Parathyroid adenoma (tissue), 2 donors: ENCODE measurements around the gene KLF16.
"Not testable (repeated sequence)": the region's sequence is repeated elsewhere in the genome, so short reads cannot be mapped to it uniquely, and the experiment has no call there.

Experiments
- H2AFZ ChIP-seq: fragments of 300-600 bp; sonication (generic); one replicate; pipeline ENCODE4 v1.7.0; 2017; ENCODE audit warnings: antibody characterized with exemption, mild to moderate bottlenecking
- H3K27ac ChIP-seq: fragments of 300-600 bp; sonication (generic); one replicate; pipeline ENCODE4 v1.7.0; 2017
- H3K27me3 ChIP-seq: fragments of 300-600 bp; sonication (generic); one replicate; pipeline ENCODE4 v1.7.0; 2017; ENCODE audit warnings: low read length; ENCODE audit not compliant: control insufficient read depth, insufficient read depth
- H3K36me3 ChIP-seq: fragments of 300-600 bp; sonication (generic); one replicate; pipeline ENCODE4 v1.7.0; 2017; ENCODE audit warnings: low read length; ENCODE audit not compliant: control insufficient read depth, insufficient read depth
- H3K4me1 ChIP-seq: fragments of 300-600 bp; sonication (generic); one replicate; pipeline ENCODE4 v1.7.0; 2017; ENCODE audit warnings: control low read depth
- H3K4me2 ChIP-seq: fragments of 300-600 bp; sonication (generic); one replicate; pipeline ENCODE4 v1.7.0; 2017; ENCODE audit warnings: low read length
- H3K4me3 ChIP-seq: fragments of 300-600 bp; sonication (generic); one replicate; pipeline ENCODE4 v1.7.0; 2017; ENCODE audit warnings: low read depth, low read length
- H3K79me2 ChIP-seq: fragments of 300-600 bp; sonication (generic); one replicate; pipeline ENCODE4 v1.7.0; 2017; ENCODE audit warnings: control low read depth
- H3K9ac ChIP-seq: fragments of 300-600 bp; sonication (generic); one replicate; pipeline ENCODE4 v1.7.0; 2017; ENCODE audit warnings: mild to moderate bottlenecking
- H3K9me3 ChIP-seq: fragments of 300-600 bp; sonication (generic); one replicate; pipeline ENCODE4 v1.7.0; 2017; ENCODE audit warnings: low read length; ENCODE audit not compliant: control insufficient read depth
- CTCF ChIP-seq: fragments of 300-600 bp; sonication (generic); IDR thresholded peaks from one replicate; pipeline ENCODE4 v1.7.0; 2017; ENCODE audit warnings: antibody characterized with exemption, mild to moderate bottlenecking
- donor health status: primary hyperparathyroidism.

The KLF16 gene

GRCh38 chr19:1882089-1882785 is 18.9 kb upstream of the KLF16 start:
- Histone ChIP-seq H3K27ac (peak overlapping the region; percentile 36), H2AFZ (no peak overlapping the region), H3K36me3 (no peaks in the 10 kb centered on the region), H3K79me2 (peaks cover 26% of the 10 kb centered on the region), H3K9ac (no peak overlapping the region), H3K27me3 (no peaks in the 10 kb centered on the region), H3K4me2 (no peak overlapping the region), H3K4me3 (no peak overlapping the region), H3K9me3 (no peaks in the 10 kb centered on the region), H3K4me1 (peaks cover 6% of the 10 kb centered on the region)
- TF ChIP-seq CTCF, result no peak

GRCh38 chr19:1881393-1882088 is 18.2 kb upstream of the KLF16 start:
- H3K9me3 ChIP-seq, H3K9ac ChIP-seq, H3K27me3 ChIP-seq, H3K4me1 ChIP-seq, H3K4me2 ChIP-seq, H3K4me3 ChIP-seq, H2AFZ ChIP-seq, H3K36me3 ChIP-seq: not testable (repeated sequence)
- Histone ChIP-seq H3K79me2 (peaks cover 26% of the 10 kb centered on the region), H3K27ac (peak overlapping the region; percentile 36)

GRCh38 chr19:1880611-1881392 is 17.4 kb upstream of the KLF16 start:
- Histone ChIP-seq H3K4me2 (no peak overlapping the region), H3K9ac (no peak overlapping the region), H3K9me3 (no peaks in the 10 kb centered on the region), H3K27ac (no peak overlapping the region), H3K27me3 (no peaks in the 10 kb centered on the region), H3K4me3 (no peak overlapping the region), H3K4me1 (peaks cover 6% of the 10 kb centered on the region), H2AFZ (no peak overlapping the region), H3K36me3 (no peaks in the 10 kb centered on the region), H3K79me2 (peaks cover 26% of the 10 kb centered on the region)
- TF ChIP-seq CTCF, result no peak

- H3K27me3 ChIP-seq, H3K27ac ChIP-seq: not testable (repeated sequence)
These were observed 16.6 kb upstream of the KLF16 start for GRCh38 chr19:1879982-1880381.

GRCh38 chr19:1878583-1878982 is 15.2 kb upstream of the KLF16 start:
- H3K9me3 ChIP-seq, H3K27me3 ChIP-seq, H3K36me3 ChIP-seq, H3K4me3 ChIP-seq, H3K9ac ChIP-seq, H3K27ac ChIP-seq, H3K4me2 ChIP-seq, H2AFZ ChIP-seq: not testable (repeated sequence)
- Histone ChIP-seq H3K4me1 (peaks cover 13% of the 10 kb centered on the region), H3K79me2 (peaks cover 18% of the 10 kb centered on the region)

More at GRCh38 chr19:1879982-1880381, 16.6 kb upstream of the KLF16 start:
- H3K4me3 ChIP-seq, H3K36me3 ChIP-seq, H3K4me2 ChIP-seq, H3K9me3 ChIP-seq, H3K4me1 ChIP-seq, H3K9ac ChIP-seq, H2AFZ ChIP-seq: not testable (repeated sequence)
- peaks cover 29% of the 10 kb centered on the region for H3K79me2 ChIP-seq

GRCh38 chr19:1877280-1877660 is 13.9 kb upstream of the KLF16 start:
- not testable (repeated sequence) for H3K4me3 ChIP-seq, H3K9ac ChIP-seq, H3K9me3 ChIP-seq, H3K36me3 ChIP-seq, H3K27me3 ChIP-seq, H3K4me2 ChIP-seq, H2AFZ ChIP-seq, H3K27ac ChIP-seq
- Histone ChIP-seq H3K4me1 (peaks cover 23% of the 10 kb centered on the region), H3K79me2 (peaks cover 22% of the 10 kb centered on the region)

- Histone ChIP-seq H3K4me3 (peak overlapping the region; percentile 80), H3K79me2 (peaks cover 23% of the 10 kb centered on the region), H2AFZ (peak overlapping the region; percentile 89), H3K4me2 (peak overlapping the region; percentile 77), H3K27ac (peak overlapping the region; percentile 92), H3K4me1 (peaks cover 23% of the 10 kb centered on the region)
- not testable (repeated sequence) for H3K27me3 ChIP-seq, H3K9me3 ChIP-seq, H3K9ac ChIP-seq, H3K36me3 ChIP-seq
These were observed 13.3 kb upstream of the KLF16 start for GRCh38 chr19:1876496-1877279.
